H1 (cell line): Measurements from ENCODE around the gene CARD16. TPM values are rescaled to one million over a fixed set of nuclear protein-coding genes. Genes with fewer than 3 reads are reported as not detected.

Experiments
- CTCF ChIA-PET: fragments of 300-600 bp; sonication (Branson Sonifier 250); formaldehyde crosslinking; loops from one replicate; lab custom pipeline; 2021; ENCODE audit not compliant: partially characterized antibody; lab: Charles Lee
- POLR2A ChIA-PET: fragments of 300-600 bp; sonication (Branson Sonifier 250); formaldehyde crosslinking; loops from one replicate; lab custom pipeline; 2021; ENCODE audit warnings: inconsistent platforms; ENCODE audit not compliant: partially characterized antibody; lab: Charles Lee
- DNase-seq, 2 experiments: peaks; one replicate each; pipeline versions ENCODE4 v3.0.0 to v3.0.0-alpha.2; 2010 to 2022; ENCODE audit warnings: low spot score in 2 of 2, low read depth in 1 of 2, mixed read lengths in 1 of 2
- FAIRE-seq: peaks from 2 replicates; lab custom pipeline; 2011; peaks lifted over from hg19 to GRCh38; lab: Jason Lieb, UNC
- H2AFZ ChIP-seq: 2 replicates; pipeline ENCODE4 v1.8.1; 2012; ENCODE audit warnings: low read length, inconsistent platforms
- H2AK5ac ChIP-seq: 2 replicates; pipeline ENCODE4 v1.6.1; 2013; ENCODE audit warnings: low read depth, low read length
- H2BK120ac ChIP-seq: replicated peaks from 2 replicates; pipeline ENCODE3; 2013; ENCODE audit warnings: low read depth, low read length, inconsistent platforms
- H2BK12ac ChIP-seq: 2 replicates; pipeline ENCODE4 v1.6.1; 2013; ENCODE audit warnings: low read depth, low read length
- H2BK15ac ChIP-seq: 2 replicates; pipeline ENCODE4 v1.6.1; 2013; ENCODE audit warnings: low read length
- H2BK20ac ChIP-seq: 2 replicates; pipeline ENCODE4 v1.6.1; 2013; ENCODE audit warnings: low read length
- H2BK5ac ChIP-seq: 2 replicates; pipeline ENCODE4 v1.6.1; 2013; ENCODE audit warnings: low read depth, low read length
- H3K14ac ChIP-seq: 2 replicates; pipeline ENCODE4 v1.6.1; 2013; ENCODE audit warnings: inconsistent platforms; ENCODE audit not compliant: insufficient read length
- H3K18ac ChIP-seq: 2 replicates; pipeline ENCODE4 v1.6.1; 2013; ENCODE audit warnings: low read length; ENCODE audit errors: extremely low read depth
- H3K23ac ChIP-seq: 2 replicates; pipeline ENCODE4 v1.6.1; 2013; ENCODE audit warnings: inconsistent platforms; ENCODE audit not compliant: insufficient read length
- H3K23me2 ChIP-seq: 2 replicates; pipeline ENCODE4 v1.6.1; 2013; ENCODE audit warnings: low read depth, low read length
- H3K27ac ChIP-seq: 2 replicates; pipeline ENCODE4 v1.6.1; 2011; ENCODE audit warnings: low read depth, low read length, inconsistent platforms
- H3K27me3 ChIP-seq, 4 experiments: replicated peaks in 1 of 4; 1 replicate in 1 of 4; 2 replicates in 3 of 4; pipeline versions ENCODE4 v1.6.1 to v1.8.1; 2011 to 2013; ENCODE audit warnings: low read length in 3 of 4, mild to moderate bottlenecking in 3 of 4, inconsistent platforms in 2 of 4, mixed read lengths in 2 of 4, moderate library complexity in 1 of 4; ENCODE audit not compliant: control insufficient read depth in 3 of 4, insufficient read depth in 3 of 4; ENCODE audit errors: extremely low read depth in 1 of 4
- H3K36me3 ChIP-seq, 4 experiments: 2 replicates each; pipeline versions ENCODE4 v1.6.1 to v1.8.1; 2011 to 2013; ENCODE audit warnings: mild to moderate bottlenecking in 4 of 4, low read length in 3 of 4, moderate library complexity in 2 of 4, control low read depth in 1 of 4, inconsistent platforms in 1 of 4; ENCODE audit not compliant: insufficient read depth in 4 of 4, control insufficient read depth in 2 of 4
- H3K4ac ChIP-seq: replicated peaks from 2 replicates; pipeline ENCODE3; 2013; ENCODE audit warnings: low read length, low read depth, mixed read lengths, inconsistent platforms; ENCODE audit not compliant: insufficient read length
- H3K4me1 ChIP-seq, 4 experiments: replicated peaks in 1 of 4; 1 replicate in 1 of 4; 2 replicates in 3 of 4; pipeline versions ENCODE4 v1.6.1 to v1.8.1; 2011 to 2013; ENCODE audit warnings: low read length in 3 of 4, inconsistent platforms in 2 of 4, mixed read lengths in 1 of 4; ENCODE audit not compliant: insufficient read depth in 4 of 4, control insufficient read depth in 3 of 4
- H3K4me2 ChIP-seq, 2 experiments: 2 replicates each; pipeline versions ENCODE4 v1.6.1 to v1.8.1; 2011 to 2013; ENCODE audit warnings: low read depth in 2 of 2, low read length in 2 of 2, control low read depth in 1 of 2, inconsistent platforms in 1 of 2, mild to moderate bottlenecking in 1 of 2; ENCODE audit not compliant: insufficient read depth in 1 of 2
- H3K4me3 ChIP-seq, 4 experiments: fragments of 200-600, 300-600 bp in 1 of 4; sonication (generic), shearing (Covaris generic), sonication (Bioruptor Twin) in 1 of 4; 2 replicates each; pipeline versions ENCODE4 v1.5.1 to v1.8.1; 2011 to 2016; ENCODE audit warnings: low read length in 4 of 4, low read depth in 3 of 4, control low read depth in 2 of 4, inconsistent platforms in 2 of 4, mild to moderate bottlenecking in 2 of 4, mixed read lengths in 1 of 4, moderate library complexity in 1 of 4; ENCODE audit not compliant: insufficient read depth in 2 of 4; ENCODE audit errors: extremely low read depth in 1 of 4
- H3K56ac ChIP-seq: replicated peaks from 2 replicates; pipeline ENCODE3; 2013; ENCODE audit warnings: low read depth, mild to moderate bottlenecking, mixed read lengths, low read length, inconsistent platforms; ENCODE audit not compliant: insufficient read length
- H3K79me1 ChIP-seq: 2 replicates; pipeline ENCODE4 v1.6.1; 2013; ENCODE audit warnings: low read depth, low read length, control low read depth
- H3K79me2 ChIP-seq, 2 experiments: 2 replicates each; pipeline versions ENCODE4 v1.6.1 to v1.8.1; 2012 to 2013; ENCODE audit warnings: low read length in 2 of 2, mild to moderate bottlenecking in 2 of 2, inconsistent platforms in 1 of 2; ENCODE audit not compliant: insufficient read depth in 2 of 2, control insufficient read depth in 1 of 2
- H3K9ac ChIP-seq, 4 experiments: replicated peaks in 1 of 4; 1 replicate in 1 of 4; 2 replicates in 3 of 4; pipeline versions ENCODE4 v1.6.1 to v1.8.1; 2011 to 2013; ENCODE audit warnings: low read depth in 3 of 4, low read length in 3 of 4, control low read depth in 2 of 4, mild to moderate bottlenecking in 2 of 4, moderate library complexity in 2 of 4, inconsistent platforms in 1 of 4; ENCODE audit errors: extremely low read depth in 1 of 4
- H3K9me3 ChIP-seq, 2 experiments: 2 replicates each; pipeline versions ENCODE4 v1.6.1 to v1.8.1; 2012 to 2013; ENCODE audit warnings: mild to moderate bottlenecking in 2 of 2, moderate library complexity in 2 of 2, control low read depth in 1 of 2, inconsistent platforms in 1 of 2, low read depth in 1 of 2, low read length in 1 of 2, mixed read lengths in 1 of 2; ENCODE audit not compliant: insufficient read depth in 2 of 2
- H4K20me1 ChIP-seq, 2 experiments: replicated peaks in 1 of 2; 2 replicates each; pipeline versions ENCODE3 to v1.8.1; 2011 to 2013; ENCODE audit warnings: inconsistent platforms in 2 of 2, low read length in 2 of 2, mild to moderate bottlenecking in 1 of 2; ENCODE audit not compliant: insufficient read depth in 2 of 2, control insufficient read depth in 1 of 2
- H4K5ac ChIP-seq: 2 replicates; pipeline ENCODE4 v1.6.1; 2013; ENCODE audit warnings: low read length, low read depth, mixed read lengths, inconsistent platforms; ENCODE audit not compliant: insufficient read length
- H4K8ac ChIP-seq: 2 replicates; pipeline ENCODE4 v1.8.0; 2013; ENCODE audit warnings: mild to moderate bottlenecking, moderate library complexity, low read length, inconsistent platforms; ENCODE audit not compliant: insufficient read depth; ENCODE audit errors: extremely low read depth
- H4K91ac ChIP-seq: replicated peaks from 2 replicates; pipeline ENCODE3; 2013; ENCODE audit warnings: low read length, mixed read lengths, inconsistent platforms; ENCODE audit not compliant: insufficient read length
- CBX5 ChIP-seq: fragments of 300-800, 300-1000 bp; sonication (generic); IDR thresholded peaks from 2 replicates; pipeline ENCODE4 v1.7.1; 2016; ENCODE audit warnings: antibody characterized with exemption, low read length, low read depth
- CTBP2 ChIP-seq: IDR thresholded peaks from 2 replicates; pipeline ENCODE4 v1.7.0; 2011; ENCODE audit warnings: borderline replicate concordance, mild to moderate bottlenecking, moderate library complexity, mixed read lengths, low read length; ENCODE audit not compliant: insufficient read depth, insufficient read length
- EGR1 ChIP-seq: IDR thresholded peaks from 2 replicates; pipeline ENCODE4 v1.6.1; 2011; ENCODE audit warnings: low read depth, low read length, borderline replicate concordance
- EZH2 ChIP-seq: fragments of 200-600 bp; sonication (generic); IDR thresholded peaks from 2 replicates; pipeline ENCODE4 v1.7.1; 2012; ENCODE audit warnings: low read depth, mild to moderate bottlenecking, moderate library complexity, low read length, inconsistent platforms; ENCODE audit not compliant: severe bottlenecking
- KDM5A ChIP-seq: fragments of 200-600 bp; IDR thresholded peaks from 2 replicates; pipeline ENCODE4 v1.7.1; 2012; ENCODE audit warnings: mild to moderate bottlenecking, low read length, inconsistent platforms, mixed read lengths
- MAFK ChIP-seq: IDR thresholded peaks from 2 replicates; pipeline ENCODE4 v1.6.1; 2012; ENCODE audit warnings: low read depth, mild to moderate bottlenecking, improper control_type of control experiment, low read length
- POLR2A ChIP-seq, 2 experiments: IDR thresholded peaks; 1 replicate in 1 of 2; 2 replicates in 1 of 2; pipeline ENCODE4 v1.6.1; 2011; ENCODE audit warnings: low read depth in 2 of 2, low read length in 2 of 2, mild to moderate bottlenecking in 2 of 2; ENCODE audit errors: control extremely low read depth in 1 of 2
- POU5F1 ChIP-seq: IDR thresholded peaks from 2 replicates; pipeline ENCODE4 v1.6.1; 2011; ENCODE audit warnings: low read depth, mild to moderate bottlenecking, low read length, moderate library complexity
- RNF2 ChIP-seq: fragments of 200-900, 300-1000 bp; sonication (generic); IDR thresholded peaks from 2 replicates; pipeline ENCODE4 v1.7.1; 2016; ENCODE audit warnings: borderline replicate concordance, low read depth, mild to moderate bottlenecking, antibody characterized with exemption, low read length; ENCODE audit not compliant: poor library complexity, severe bottlenecking; ENCODE audit errors: missing control alignments
- SP1 ChIP-seq: IDR thresholded peaks from 2 replicates; pipeline ENCODE4 v1.6.1; 2011; ENCODE audit warnings: low read depth, low read length
- SRF ChIP-seq: IDR thresholded peaks from 2 replicates; pipeline ENCODE4 v1.6.1; 2011; ENCODE audit warnings: mild to moderate bottlenecking, low read depth, low read length, moderate library complexity
- TAF7 ChIP-seq: optimal IDR thresholded peaks from 2 replicates; pipeline ENCODE3; 2011; ENCODE audit warnings: low read depth, mild to moderate bottlenecking, inconsistent platforms, low read length, moderate library complexity, borderline replicate concordance
- TBP ChIP-seq: IDR thresholded peaks from 2 replicates; pipeline ENCODE4 v1.6.1; 2011; ENCODE audit warnings: low read depth, low read length, improper control_type of control experiment
- TEAD4 ChIP-seq: IDR thresholded peaks from 2 replicates; pipeline ENCODE4 v1.6.1; 2012; ENCODE audit warnings: low read depth, low read length, inconsistent platforms, mixed read lengths
- WGBS, 2 experiments: shearing (Covaris generic) in 1 of 2; methylation state at CpG; one replicate each; pipeline versions ENCODE4 v1.1.6 to v1.1.7; 2013 to 2015; ENCODE audit warnings: low lambda C conversion rate in 2 of 2, mixed read lengths in 2 of 2, inconsistent platforms in 1 of 2, low coverage in 1 of 2, missing lambda C conversion rate in 1 of 2; ENCODE audit not compliant: insufficient replicate concordance in 2 of 2, insufficient coverage in 1 of 2, insufficient read length in 1 of 2; ENCODE audit errors: extremely low coverage in 1 of 2, missing lambda C conversion rate in 1 of 2; 5-methylcytosine and 5-hydroxymethylcytosine counted together
- polyA plus RNA-seq, 7 experiments: library from polyadenylated mRNA; depleted of rRNA in 3 of 7; stranded (reverse) in 5 of 7; unstranded in 2 of 7; fragments of >200 nt in 5 of 7; fragments of 200-250 nt in 2 of 7; gene quantifications; 1 replicate in 5 of 7; 2 replicates in 1 of 7; 4 replicates in 1 of 7; pipeline versions ENCODE4 v1.2.1 to v1.2.3, GENCODE V29; 2011 to 2013; ENCODE audit warnings: missing spikeins in 2 of 7, mixed read lengths in 2 of 7
- total RNA-seq: library from RNA; stranded (reverse); fragmentation: NEBNext Ultra II Directional; extraction: Animal tissue kit (Norgen Biotek cat#: 25700); gene quantifications from 2 replicates; pipeline ENCODE4 v1.2.1, GENCODE V29; 2021

The CARD16 gene
- total and polyA plus RNA-seq, 2 of the 8 experiments (the other 6 are each of a cell fraction or from before 2014, with no cell fraction given), result not detected

GRCh38 chr11:105071089-105071732 is 26.1 kb upstream of the CARD16 start:
- Histone ChIP-seq H3K18ac (no peak overlapping the region), H3K23me2 (no peaks in the 10 kb centered on the region), H3K14ac (no peak overlapping the region), H2AK5ac (no peak overlapping the region), H2BK20ac (no peak overlapping the region), H3K23ac (no peak overlapping the region), H3K9me3 (no peaks in the 10 kb centered on the region), H3K79me2 (no peaks in the 10 kb centered on the region), H3K27me3 (no peaks in the 10 kb centered on the region), H3K4me1 (no peaks in the 10 kb centered on the region), H4K91ac (no peak overlapping the region), H2BK120ac (no peak overlapping the region), H3K36me3 (no peaks in the 10 kb centered on the region), H3K4me3 (no peak overlapping the region), H2BK5ac (no peak overlapping the region), H3K79me1 (no peaks in the 10 kb centered on the region), H4K5ac (no peak overlapping the region), H3K4me2 (no peak overlapping the region), H2BK15ac (no peak overlapping the region), H3K56ac (no peak overlapping the region), H2AFZ (no peak overlapping the region), H4K8ac (no peak overlapping the region), H3K4ac (no peak overlapping the region), H2BK12ac (no peak overlapping the region), H3K27ac (no peak overlapping the region), H4K20me1 (no peaks in the 10 kb centered on the region), H3K9ac (no peak overlapping the region)
- 92% methylated on average over 4 of the region's 4 CpGs; no CpG with 5 or more reads in 1 of the 2 experiments for WGBS, 2 experiments
- no peak for FAIRE-seq
- POLR2A ChIA-PET, result no interaction called here
- CTCF ChIA-PET, result interaction anchor here (0.6 kb wide), 1 partner anchor 413 kb away, joined by 3 read pairs; no protein-coding TSS in a partner anchor
- no peak for DNase-seq
- TF ChIP-seq POLR2A (IDR thresholded peaks at IDR 0.05; ENCODE audit: control extremely low read depth in 1 of 2, low read depth in 2 of 2, low read length in 2 of 2), result no peak
- TF ChIP-seq MAFK, result no peak
- no peak for TF ChIP-seq RNF2
- no peak for TF ChIP-seq TBP
- TF ChIP-seq POU5F1, result no peak
- no peak for TF ChIP-seq TEAD4
- TF ChIP-seq SRF, result no peak
- TF ChIP-seq CBX5, result no peak
- no peak for TF ChIP-seq EZH2
- no peak for TF ChIP-seq EGR1
- TF ChIP-seq SP1, result no peak
- TF ChIP-seq CTBP2, result no peak
- no peak for TF ChIP-seq KDM5A
- no peak for TF ChIP-seq TAF7
